Measurements from ENCODE around the gene ST3GAL4. TPM values are rescaled to one million over a fixed set of nuclear protein-coding genes. Genes with fewer than 3 reads are reported as not detected.

The ST3GAL4 gene
- total and polyA plus RNA-seq, 2 experiments from 2014 or later = 19.1 to 25.6 TPM

- Histone ChIP-seq H3K36me3 (no peaks in the 10 kb centered on the region), H3K27ac (no peak overlapping the region), H3K27me3 (no peaks in the 10 kb centered on the region), H3K4me1 (ENCODE audit: low read depth) (peaks cover 12% of the 10 kb centered on the region), H3K4me3 (no peak overlapping the region), H3K9me3 (ENCODE audit: low read depth) (no peaks in the 10 kb centered on the region)
- TF ChIP-seq, protein P1, sequence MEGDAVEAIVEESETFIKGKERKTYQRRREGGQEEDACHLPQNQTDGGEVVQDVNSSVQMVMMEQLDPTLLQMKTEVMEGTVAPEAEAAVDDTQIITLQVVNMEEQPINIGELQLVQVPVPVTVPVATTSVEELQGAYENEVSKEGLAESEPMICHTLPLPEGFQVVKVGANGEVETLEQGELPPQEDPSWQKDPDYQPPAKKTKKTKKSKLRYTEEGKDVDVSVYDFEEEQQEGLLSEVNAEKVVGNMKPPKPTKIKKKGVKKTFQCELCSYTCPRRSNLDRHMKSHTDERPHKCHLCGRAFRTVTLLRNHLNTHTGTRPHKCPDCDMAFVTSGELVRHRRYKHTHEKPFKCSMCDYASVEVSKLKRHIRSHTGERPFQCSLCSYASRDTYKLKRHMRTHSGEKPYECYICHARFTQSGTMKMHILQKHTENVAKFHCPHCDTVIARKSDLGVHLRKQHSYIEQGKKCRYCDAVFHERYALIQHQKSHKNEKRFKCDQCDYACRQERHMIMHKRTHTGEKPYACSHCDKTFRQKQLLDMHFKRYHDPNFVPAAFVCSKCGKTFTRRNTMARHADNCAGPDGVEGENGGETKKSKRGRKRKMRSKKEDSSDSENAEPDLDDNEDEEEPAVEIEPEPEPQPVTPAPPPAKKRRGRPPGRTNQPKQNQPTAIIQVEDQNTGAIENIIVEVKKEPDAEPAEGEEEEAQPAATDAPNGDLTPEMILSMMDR (IDR thresholded peaks at IDR 0.05; ENCODE audit: low read depth, low read length) = no peak
- DNase-seq (ENCODE audit: low read depth in 1 of 2, low spot score in 1 of 2) = peak in 1 of 2 donors; percentile 83
Measured at GRCh38 chr11:126332221-126332711, 23.2 kb upstream of the ST3GAL4 start.

DNA sequence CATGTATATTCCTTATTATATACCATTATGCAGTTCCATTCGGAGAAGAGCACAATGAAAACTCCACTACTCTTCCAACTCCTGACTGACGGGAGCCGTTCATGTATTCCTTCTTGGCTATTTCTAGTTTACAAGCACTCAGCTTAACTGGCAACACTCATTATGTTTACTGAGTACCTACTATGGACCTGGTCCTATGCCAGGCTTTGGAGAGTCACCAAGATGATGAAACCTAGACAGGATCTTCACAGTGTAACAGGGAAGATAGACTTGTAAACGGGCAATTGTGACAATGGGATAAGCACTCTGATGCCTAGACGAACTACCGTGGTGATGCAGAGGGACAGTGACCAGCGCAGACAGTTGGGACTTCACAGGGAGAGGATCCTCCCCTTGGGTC is 22.3 kb upstream of the ST3GAL4 start:
- Histone ChIP-seq H3K9me3 (ENCODE audit: low read depth) (no peaks in the 10 kb centered on the region), H3K4me1 (ENCODE audit: low read depth) (peaks cover 21% of the 10 kb centered on the region), H3K36me3 (no peaks in the 10 kb centered on the region), H3K27me3 (no peaks in the 10 kb centered on the region), H3K4me3 (no peak overlapping the region), H3K27ac (no peak overlapping the region)
- no peak for DNase-seq (ENCODE audit: low read depth in 1 of 2, low spot score in 1 of 2)
- TF ChIP-seq, protein P1 (IDR thresholded peaks at IDR 0.05; ENCODE audit: low read depth, low read length) = no peak

DNA sequence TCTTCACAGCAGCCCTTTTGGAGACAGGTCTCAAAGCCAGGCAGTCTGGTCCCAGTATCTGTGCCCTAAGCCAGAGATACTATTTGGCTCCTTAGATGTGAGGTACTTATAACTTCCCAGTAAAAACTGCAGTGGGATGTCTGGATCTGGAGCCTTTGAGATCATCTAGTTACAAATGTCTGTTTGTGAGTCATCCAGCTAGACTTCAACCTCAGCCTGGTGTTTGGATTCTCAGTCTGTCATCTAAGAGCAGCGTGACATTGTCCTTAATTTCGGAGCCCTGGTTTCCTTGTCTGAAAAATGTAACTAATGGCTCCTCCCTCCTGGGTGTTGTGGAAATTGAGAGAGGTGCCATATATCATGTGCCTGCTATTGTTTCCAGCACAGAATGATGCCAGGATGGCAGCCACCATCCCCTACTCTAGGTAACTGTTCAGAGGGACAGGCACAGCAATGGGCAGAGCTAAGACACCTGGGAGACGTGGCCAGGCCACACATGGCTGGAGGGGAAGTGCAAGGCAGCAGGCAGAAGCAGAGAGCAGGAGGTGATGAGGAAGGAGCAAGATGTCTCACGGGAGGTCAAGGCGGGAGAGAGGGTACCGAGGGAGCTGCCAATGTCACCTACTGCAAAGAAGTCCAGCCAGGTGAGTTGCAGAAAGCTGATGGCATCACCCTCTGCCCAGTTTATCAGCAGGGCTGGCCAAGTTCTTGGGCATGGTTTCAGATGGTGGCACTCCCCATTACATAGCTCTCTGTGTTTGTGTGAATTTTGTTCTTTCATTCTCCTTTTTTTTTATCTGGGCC is 20.6 kb upstream of the ST3GAL4 start:
- Histone ChIP-seq H3K4me1 (ENCODE audit: low read depth) (peaks cover 31% of the 10 kb centered on the region), H3K9me3 (ENCODE audit: low read depth) (no peaks in the 10 kb centered on the region), H3K27ac (no peak overlapping the region), H3K27me3 (no peaks in the 10 kb centered on the region), H3K4me3 (no peak overlapping the region), H3K36me3 (no peaks in the 10 kb centered on the region)
- TF ChIP-seq, protein P1 (IDR thresholded peaks at IDR 0.05; ENCODE audit: low read depth, low read length) = no peak
- no peak for DNase-seq (ENCODE audit: low read depth in 1 of 2, low spot score in 1 of 2)

- Histone ChIP-seq H3K4me3 (no peak overlapping the region), H3K27me3 (no peaks in the 10 kb centered on the region), H3K9me3 (ENCODE audit: low read depth) (no peaks in the 10 kb centered on the region), H3K27ac (no peak overlapping the region), H3K4me1 (ENCODE audit: low read depth) (peaks cover 37% of the 10 kb centered on the region), H3K36me3 (no peaks in the 10 kb centered on the region)
- no peak for DNase-seq (ENCODE audit: low read depth in 1 of 2, low spot score in 1 of 2)
- TF ChIP-seq, protein P1 (IDR thresholded peaks at IDR 0.05; ENCODE audit: low read depth, low read length) = no peak
Measured at GRCh38 chr11:126335463-126335760, 20.1 kb upstream of the ST3GAL4 start.

DNA sequence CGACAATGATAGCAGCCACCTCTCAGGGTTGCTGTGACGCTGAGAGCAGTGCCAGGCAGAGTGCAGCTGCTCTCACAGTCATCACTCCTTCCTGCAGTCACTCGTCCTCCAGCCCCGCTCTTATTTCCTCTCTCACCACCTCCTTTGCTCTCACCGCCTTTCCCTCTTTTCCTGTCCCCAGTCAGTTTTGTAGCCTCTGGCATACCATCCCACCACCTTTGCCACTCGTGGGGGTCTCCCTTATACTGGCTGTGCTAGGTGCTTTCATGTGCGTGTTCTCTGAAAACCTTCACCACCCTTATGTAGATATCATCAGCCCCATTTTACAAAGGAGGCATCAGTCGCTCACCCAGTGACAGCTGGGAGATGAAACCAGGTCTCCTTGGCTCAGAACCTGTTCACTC is 19.3 kb upstream of the ST3GAL4 start:
- no peaks in the 10 kb centered on the region for H3K36me3 ChIP-seq
- no peaks in the 10 kb centered on the region for H3K27me3 ChIP-seq
- H3K4me3 ChIP-seq = no peak overlapping the region
- TF ChIP-seq, protein P1 (IDR thresholded peaks at IDR 0.05; ENCODE audit: low read depth, low read length) = no peak
- no peak for DNase-seq (ENCODE audit: low read depth in 1 of 2, low spot score in 1 of 2)
- H3K9me3 ChIP-seq (ENCODE audit: low read depth) = no peaks in the 10 kb centered on the region
- peaks cover 37% of the 10 kb centered on the region for H3K4me1 ChIP-seq (ENCODE audit: low read depth)
- H3K27ac ChIP-seq = peak overlapping the region; percentile 53

All from cardiac muscle cell (in vitro differentiated cells and primary cell).